Kidney (tissue), 22 donors: ENCODE data around the gene MOGAT2. TPM values are rescaled to one million over a fixed set of nuclear protein-coding genes. Genes with fewer than 3 reads are reported as not detected.
A peak's percentile ranks its signal among the peaks of the same experiment; 100 is the strongest.

ENCODE experiments used
- DNase-seq, 5 donors: peaks; one replicate each; pipeline ENCODE4 v3.0.0-alpha.2; 2013 to 2020
- FAIRE-seq: peaks from 2 replicates; lab custom pipeline; 2012; peaks lifted over from hg19 to GRCh38; lab: Jason Lieb, UNC
- H3K27ac ChIP-seq, 2 donors: one replicate each; pipeline ENCODE4 v1.7.0; 2013; ENCODE audit warnings: low read depth in 2 of 2, low read length in 2 of 2, inconsistent platforms in 1 of 2
- H3K27me3 ChIP-seq: one replicate; pipeline ENCODE4 v1.7.1; 2013; ENCODE audit warnings: low read length, inconsistent platforms; ENCODE audit not compliant: control insufficient read depth, insufficient read depth
- H3K36me3 ChIP-seq, 3 donors: one replicate each; pipeline versions ENCODE4 v1.7.0 to v1.7.1; 2013; ENCODE audit warnings: low read length in 3 of 3, control low read depth in 1 of 3, inconsistent platforms in 1 of 3; ENCODE audit not compliant: insufficient read depth in 3 of 3, control insufficient read depth in 2 of 3
- H3K4me1 ChIP-seq, 3 donors: one replicate each; pipeline versions ENCODE4 v1.7.0 to v1.7.1; 2013; ENCODE audit warnings: low read length in 3 of 3, inconsistent platforms in 1 of 3, low read depth in 1 of 3; ENCODE audit not compliant: control insufficient read depth in 2 of 3, insufficient read depth in 2 of 3
- H3K4me3 ChIP-seq, 3 donors: one replicate each; pipeline versions ENCODE4 v1.7.0 to v1.8.1; 2013; ENCODE audit warnings: low read length in 3 of 3, control low read depth in 1 of 3, inconsistent platforms in 1 of 3
- H3K9ac ChIP-seq, 3 donors: one replicate each; pipeline versions ENCODE4 v1.7.0 to v1.7.1; 2013; ENCODE audit warnings: low read length in 3 of 3, control low read depth in 1 of 3, inconsistent platforms in 1 of 3
- H3K9me3 ChIP-seq, 3 donors: one replicate each; pipeline versions ENCODE4 v1.7.0 to v1.7.1; 2013; ENCODE audit warnings: low read length in 3 of 3, control low read depth in 1 of 3, inconsistent platforms in 1 of 3; ENCODE audit not compliant: control insufficient read depth in 2 of 3, insufficient read depth in 1 of 3
- CTCF ChIP-seq: IDR thresholded peaks from 3 replicates; pipeline ENCODE4 v1.5.1; 2012; ENCODE audit warnings: mild to moderate bottlenecking, moderate library complexity, borderline replicate concordance; ENCODE audit not compliant: insufficient read depth; ENCODE audit errors: extremely low read depth
- intact Hi-C: fragments of 100-400 bp; cut with DNase I; formaldehyde crosslinking; loops from one replicate; pipeline ENCODE4 v1.11.1; 2022
- long read RNA-seq, 10 donors: library from polyadenylated mRNA in 1 of 10; unstranded in 1 of 10; transcript quantifications; one replicate each; pipeline ENCODE4 v2.0.0 and lab custom pipeline, GENCODE V29; 2021 to 2026
- polyA plus RNA-seq: library from polyadenylated mRNA; stranded (reverse); fragments of 350-450 nt; fragmentation: Illumina TruSeq; extraction: RNeasy Lipid Tissue Mini Kit (QIAGEN cat#74804); gene quantifications from one replicate; pipeline ENCODE4 v1.2.3, GENCODE V29; 2014; ENCODE audit warnings: low read depth, low replicate concordance; ENCODE audit not compliant: insufficient read depth
- total RNA-seq: library from RNA; stranded (reverse); fragmentation: NEBNext Ultra II Directional; extraction: Animal tissue kit (Norgen Biotek cat#: 25700); gene quantifications from one replicate; pipeline ENCODE4 v1.2.1, GENCODE V29; 2021
- donor health status: control.
- donor health status: control.
- donor health status: control.
- donor health status: control.
- donor health status: control.
- donor health status: DM: yes; HTN: yes; CAD: no.
- donor health status: Normal renal cell carcinoma (clear cell type).

MOGAT2 gene
- total RNA-seq, result not detected
- polyA plus RNA-seq, result 1.1 TPM
- long read RNA-seq, donor 1, result 0 reads
- long read RNA-seq, donor 2, partial matches to known transcripts, result 0 of 1 reads
- long read RNA-seq, donor 2, other reads (novel, unspliced or antisense), result 0 of 1 reads
- long read RNA-seq, donor 3, partial matches to known transcripts, result 0 of 2 reads
- long read RNA-seq, donor 3, other reads (novel, unspliced or antisense), result 0 of 2 reads
- long read RNA-seq, donor 4, result 0 reads
- long read RNA-seq, donor 5, result 0 reads
- long read RNA-seq, donor 6, result 0 reads
- long read RNA-seq, donor 7, result 0 reads
- long read RNA-seq, donor 8, partial matches to known transcripts, result 0 of 1 reads
- long read RNA-seq, donor 8, other reads (novel, unspliced or antisense), result 0 of 1 reads
- long read RNA-seq, donor 9, result 0 reads
- long read RNA-seq, donor 10, partial matches to known transcripts, result 0 of 1 reads
- long read RNA-seq, donor 10, other reads (novel, unspliced or antisense), result 0 of 1 reads

GRCh38 chr11:75717608-75718418 is at the start of gene MOGAT2:
Gene MOGAT2 (plus strand): TSS chr11:75717838. CDS start chr11:75717889, 51 bp downstream.
- Histone ChIP-seq H3K9ac (no peak within 1 kb of the TSS), H3K27ac (no peak within 1 kb of the TSS), H3K27me3 (no peaks in the 10 kb centered on the region), H3K36me3 (no peaks in the 10 kb centered on the region), H3K4me1 (peaks cover 0 to 4% (median 0%) of the 10 kb centered on the region in 3 donors), H3K9me3 (no peaks in the 10 kb centered on the region), H3K4me3 (no peak within 1 kb of the TSS)
- DNase-seq (no peak), FAIRE-seq (no peak)
- no peak for TF ChIP-seq CTCF
- intact Hi-C loops, result no loop called here

GRCh38 chr11:75668451-75669297 is 49.0 kb upstream of the MOGAT2 start, which contains the start of gene MAP6:
Gene MAP6 (minus strand): TSS chr11:75669038. CDS start chr11:75668369, 669 bp downstream.
- H3K9me3 ChIP-seq, result no peaks in the 10 kb centered on the region
- peak within 1 kb of the TSS; percentile 38 to 54 (median 44) for H3K4me3 ChIP-seq
- no peak within 1 kb of the TSS for H3K27ac ChIP-seq
- H3K9ac ChIP-seq, result no peak within 1 kb of the TSS
- FAIRE-seq, result no peak
- no peak for TF ChIP-seq CTCF
- H3K4me1 ChIP-seq, result peaks cover 0 to 6% (median 0%) of the 10 kb centered on the region in 3 donors
- peaks cover 2% of the 10 kb centered on the region for H3K27me3 ChIP-seq
- H3K36me3 ChIP-seq, result no peaks in the 10 kb centered on the region
- peak in 4 of 5 donors; percentile 39 to 63 (median 42) for DNase-seq
- intact Hi-C loops, result no loop called here

GRCh38 chr11:75673977-75674582 is 43.6 kb upstream of the MOGAT2 start:
- Histone ChIP-seq H3K9me3 (peaks cover 0 to 7% (median 0%) of the 10 kb centered on the region in 3 donors), H3K27me3 (peaks cover 2% of the 10 kb centered on the region), H3K9ac (no peak overlapping the region), H3K4me1 (no peaks in the 10 kb centered on the region), H3K27ac (no peak overlapping the region), H3K36me3 (no peaks in the 10 kb centered on the region), H3K4me3 (no peak overlapping the region)
- DNase-seq, result no peak
- TF ChIP-seq CTCF, result no peak
- no peak for FAIRE-seq
- intact Hi-C loops, result no loop called here
